A673 (cell line): ENCODE results near the gene NUP107. TPM values are rescaled to one million over a fixed set of nuclear protein-coding genes. Genes with fewer than 3 reads are reported as not detected.

Source experiments
- BruUV-seq: library from RNA; stranded (reverse); fragments of 400-500 nt; replicated peaks from 2 replicates; lab custom pipeline; 2021; lab: Mats Ljungman, UMichigan
- CTCF ChIA-PET: fragments of 300-600 bp; sonication (Branson Sonifier 250); formaldehyde crosslinking; loops from one replicate; lab custom pipeline; 2022; ENCODE audit warnings: antibody characterized with exemption; lab: Charles Lee
- POLR2A ChIA-PET: fragments of 300-600 bp; sonication (Branson Sonifier 250); formaldehyde crosslinking; loops from one replicate; lab custom pipeline; 2022; ENCODE audit warnings: antibody characterized with exemption; ENCODE audit not compliant: low non-redundant PET; lab: Charles Lee
- DNase-seq: peaks from one replicate; pipeline ENCODE4 v3.0.0-alpha.2; 2015; ENCODE audit warnings: low spot score
- H3K27ac ChIP-seq: fragments of 200-600 bp; sonication (generic); 2 replicates; pipeline ENCODE4 v1.5.1; 2016; ENCODE audit warnings: mixed run types, low read depth, mild to moderate bottlenecking, mixed read lengths, antibody characterized with exemption, low read length; ENCODE audit not compliant: poor library complexity, severe bottlenecking
- H3K27me3 ChIP-seq: fragments of 200-600 bp; sonication (generic); replicated peaks from 2 replicates; pipeline ENCODE4 v1.6.1; 2017; ENCODE audit warnings: mixed run types, low read depth, mild to moderate bottlenecking, mixed read lengths, antibody characterized with exemption, low read length; ENCODE audit not compliant: insufficient read depth, poor library complexity
- H3K36me3 ChIP-seq: fragments of 200-600 bp; sonication (generic); 2 replicates; pipeline ENCODE4 v1.6.1; 2016; ENCODE audit warnings: mixed run types, mild to moderate bottlenecking, mixed read lengths, antibody characterized with exemption, low read length; ENCODE audit not compliant: insufficient read depth, poor library complexity, severe bottlenecking
- H3K4me1 ChIP-seq: fragments of 200-600 bp; sonication (generic); 2 replicates; pipeline ENCODE4 v1.6.1; 2017; ENCODE audit warnings: mixed run types, mild to moderate bottlenecking, mixed read lengths, antibody characterized with exemption, low read length; ENCODE audit not compliant: insufficient read depth, poor library complexity, severe bottlenecking
- H3K4me3 ChIP-seq: fragments of 200-600 bp; sonication (generic); 2 replicates; pipeline ENCODE4 v1.5.1; 2016; ENCODE audit warnings: low read depth, mixed run types, mild to moderate bottlenecking, mixed read lengths, low read length; ENCODE audit not compliant: poor library complexity, severe bottlenecking
- H3K9me3 ChIP-seq: fragments of 200-600 bp; sonication (generic); 2 replicates; pipeline ENCODE4 v1.6.1; 2016; ENCODE audit warnings: mixed run types, low read depth, mild to moderate bottlenecking, mixed read lengths, antibody characterized with exemption, low read length; ENCODE audit not compliant: poor library complexity, severe bottlenecking
- EZH2 ChIP-seq: fragments of 200-600 bp; sonication (generic); IDR thresholded peaks from 2 replicates; pipeline ENCODE4 v1.6.1; 2017; ENCODE audit warnings: borderline replicate concordance, low read depth, mild to moderate bottlenecking, mixed read lengths, antibody characterized with exemption, low read length; ENCODE audit not compliant: poor library complexity, severe bottlenecking
- intact Hi-C: fragments of 100-400 bp; cut with micrococcal nuclease; formaldehyde crosslinking; loops from one replicate; pipeline ENCODE4 v1.10.0; 2022; ENCODE audit not compliant: unreplicated experiment
- total RNA-seq: library from RNA; stranded (reverse); gene quantifications from 2 replicates; pipeline ENCODE4 v1.2.3, GENCODE V29; 2021
- TF ChIP-seq, protein P1 (sequence below): fragments of 300-800, 200-600 bp; sonication (generic); conservative IDR thresholded peaks from 2 replicates; pipeline ENCODE4 v1.5.1; 2017; ENCODE audit warnings: low read depth, mild to moderate bottlenecking, antibody characterized with exemption, low read length, moderate library complexity, mixed read lengths

NUP107 gene
- total RNA-seq, 1 experiment from 2014 or later = 127 TPM

DNA sequence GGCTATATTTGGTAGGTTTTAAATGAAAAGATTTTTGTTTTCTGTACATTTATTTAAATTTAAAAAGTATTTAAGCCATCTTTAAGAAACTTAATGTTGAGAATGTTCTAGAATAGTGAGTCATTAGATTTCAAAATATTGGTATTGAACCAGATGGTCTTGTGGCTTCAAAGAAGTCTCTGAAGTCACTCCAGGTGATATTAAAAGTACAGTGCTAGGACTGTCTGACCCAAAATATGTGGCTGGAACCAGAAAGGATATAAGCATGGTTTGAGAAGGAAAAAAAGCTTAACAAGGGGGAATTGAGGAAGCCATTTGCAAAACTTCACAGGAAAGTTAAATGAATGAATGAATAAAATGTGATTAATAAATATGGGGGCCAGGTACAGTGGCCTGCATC, 92.5 kb downstream of the NUP107 start:
- intact Hi-C loops = no loop called here
- ChIA-PET CTCF (no interaction called here), POLR2A (no interaction called here)
- Histone ChIP-seq H3K4me3 (no peak overlapping the region), H3K9me3 (no peaks in the 10 kb centered on the region), H3K27me3 (no peaks in the 10 kb centered on the region), H3K27ac (no peak overlapping the region), H3K4me1 (no peaks in the 10 kb centered on the region), H3K36me3 (no peaks in the 10 kb centered on the region)
- TF ChIP-seq, protein P1, sequence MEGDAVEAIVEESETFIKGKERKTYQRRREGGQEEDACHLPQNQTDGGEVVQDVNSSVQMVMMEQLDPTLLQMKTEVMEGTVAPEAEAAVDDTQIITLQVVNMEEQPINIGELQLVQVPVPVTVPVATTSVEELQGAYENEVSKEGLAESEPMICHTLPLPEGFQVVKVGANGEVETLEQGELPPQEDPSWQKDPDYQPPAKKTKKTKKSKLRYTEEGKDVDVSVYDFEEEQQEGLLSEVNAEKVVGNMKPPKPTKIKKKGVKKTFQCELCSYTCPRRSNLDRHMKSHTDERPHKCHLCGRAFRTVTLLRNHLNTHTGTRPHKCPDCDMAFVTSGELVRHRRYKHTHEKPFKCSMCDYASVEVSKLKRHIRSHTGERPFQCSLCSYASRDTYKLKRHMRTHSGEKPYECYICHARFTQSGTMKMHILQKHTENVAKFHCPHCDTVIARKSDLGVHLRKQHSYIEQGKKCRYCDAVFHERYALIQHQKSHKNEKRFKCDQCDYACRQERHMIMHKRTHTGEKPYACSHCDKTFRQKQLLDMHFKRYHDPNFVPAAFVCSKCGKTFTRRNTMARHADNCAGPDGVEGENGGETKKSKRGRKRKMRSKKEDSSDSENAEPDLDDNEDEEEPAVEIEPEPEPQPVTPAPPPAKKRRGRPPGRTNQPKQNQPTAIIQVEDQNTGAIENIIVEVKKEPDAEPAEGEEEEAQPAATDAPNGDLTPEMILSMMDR = no peak
- TF ChIP-seq EZH2 = no peak
- BruUV-seq = no TSS peak
- no peak for DNase-seq

DNA sequence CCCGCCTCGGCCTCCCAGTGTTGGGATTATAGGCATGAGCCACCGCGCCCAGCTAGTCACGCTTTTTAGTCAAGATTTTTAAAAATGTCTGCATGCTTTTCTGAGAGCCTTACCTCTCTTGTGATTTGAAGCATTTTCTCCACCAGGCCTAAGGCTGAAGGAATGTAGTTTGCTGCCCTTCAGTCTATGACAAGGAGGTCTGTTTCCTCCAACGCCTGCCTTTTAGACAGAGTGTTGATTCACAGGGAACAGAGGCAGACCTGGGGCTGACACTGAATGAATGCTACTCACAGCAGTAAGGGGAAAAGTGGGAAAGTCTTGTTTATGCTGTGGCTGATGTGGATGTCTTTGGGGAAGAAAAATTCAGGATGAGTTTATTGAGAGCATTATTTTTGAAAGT, 94.0 kb downstream of the NUP107 start:
- Histone ChIP-seq H3K4me1 (no peaks in the 10 kb centered on the region), H3K9me3 (no peaks in the 10 kb centered on the region), H3K27ac (no peak overlapping the region), H3K27me3 (no peaks in the 10 kb centered on the region), H3K4me3 (no peak overlapping the region), H3K36me3 (no peaks in the 10 kb centered on the region)
- TF ChIP-seq, protein P1 = no peak
- no peak for TF ChIP-seq EZH2
- POLR2A ChIA-PET = no interaction called here
- no TSS peak for BruUV-seq
- CTCF ChIA-PET = no interaction called here
- DNase-seq = no peak
- intact Hi-C loops = no loop called here

DNA sequence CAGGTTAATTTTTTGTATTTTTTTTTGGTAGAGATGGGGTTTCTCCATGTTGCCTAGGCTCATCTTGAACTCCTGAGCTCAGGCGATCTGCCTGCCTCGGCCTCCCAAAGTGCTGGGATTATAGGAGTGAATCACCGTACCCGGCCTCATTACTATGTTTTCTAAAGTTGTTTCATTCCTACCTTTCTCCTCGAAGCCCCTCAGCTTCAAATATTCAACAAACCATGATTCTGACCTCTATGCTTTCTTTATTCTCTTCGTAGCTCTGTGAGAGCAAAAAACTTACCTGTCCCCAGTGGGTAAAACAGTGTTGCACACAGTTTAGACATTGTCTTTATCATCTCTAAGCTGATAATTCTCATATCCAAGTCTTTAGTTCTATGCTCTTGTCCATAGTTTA, 95.0 kb downstream of the NUP107 start:
- Histone ChIP-seq H3K4me3 (no peak overlapping the region), H3K36me3 (no peaks in the 10 kb centered on the region), H3K4me1 (no peaks in the 10 kb centered on the region), H3K27me3 (no peaks in the 10 kb centered on the region), H3K27ac (no peak overlapping the region), H3K9me3 (no peaks in the 10 kb centered on the region)
- intact Hi-C loops = no loop called here
- POLR2A ChIA-PET = no interaction called here
- BruUV-seq = no TSS peak
- no peak for TF ChIP-seq EZH2
- TF ChIP-seq, protein P1 = no peak
- no peak for DNase-seq
- CTCF ChIA-PET = interaction anchor here (0.8 kb wide), 1 partner anchor 26 kb away, joined by 4 read pairs; the partner anchor contains the start of gene MDM2
